ENCODE results near the gene MAP3K13.
"Not testable (repeated sequence)": the region's sequence is repeated elsewhere in the genome, so short reads cannot be mapped to it uniquely, and the experiment has no call there.

The MAP3K13 gene

DNA sequence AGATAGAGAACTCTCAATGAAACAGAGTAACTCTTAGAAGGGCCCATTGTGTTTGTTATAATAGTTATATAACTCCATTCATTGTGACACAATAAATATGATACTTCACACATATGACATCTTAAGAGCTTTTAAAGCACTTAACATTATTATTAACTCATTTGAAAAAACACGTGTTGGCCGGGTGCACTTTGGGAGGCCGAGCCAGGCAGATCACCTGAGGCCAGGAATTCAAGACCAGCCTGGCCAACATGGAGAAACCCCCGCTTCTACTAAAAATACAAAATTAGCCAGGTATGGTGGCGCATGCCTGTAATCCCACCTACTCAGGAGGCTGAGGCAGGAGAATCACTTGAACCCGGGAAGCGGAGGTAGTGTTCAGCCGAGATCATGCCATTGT, 88.5 kb downstream of the MAP3K13 start:
- not testable (repeated sequence) for DNase-seq (ENCODE audit: low spot score)

DNA sequence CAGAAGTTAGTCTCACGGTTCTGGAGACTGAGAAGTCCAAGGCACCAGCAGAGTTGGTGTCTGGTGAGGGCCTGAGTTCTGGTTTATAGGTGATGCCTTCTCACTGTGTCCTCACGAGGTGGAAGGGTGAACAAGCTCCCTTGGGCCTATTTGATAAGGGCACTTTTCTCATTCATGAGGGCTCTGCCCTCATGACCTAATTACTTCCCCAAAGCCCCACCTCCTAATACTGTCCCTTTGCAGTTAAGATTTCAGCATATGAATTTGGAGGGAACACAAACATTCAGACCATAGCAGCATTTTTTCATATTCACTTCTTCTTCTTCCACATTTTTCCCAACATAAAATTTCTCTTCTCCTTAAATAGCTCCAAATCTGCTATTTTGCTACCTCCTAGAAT, 94.4 kb downstream of the MAP3K13 start:
- no peak for DNase-seq (ENCODE audit: low spot score)

GRCh38 chr3:185460309-185460708, 97.4 kb downstream of the MAP3K13 start:
- no peak for DNase-seq (ENCODE audit: low spot score)

GRCh38 chr3:185460719-185461350, 97.9 kb downstream of the MAP3K13 start:
- no peak for DNase-seq (ENCODE audit: low spot score)

DNA sequence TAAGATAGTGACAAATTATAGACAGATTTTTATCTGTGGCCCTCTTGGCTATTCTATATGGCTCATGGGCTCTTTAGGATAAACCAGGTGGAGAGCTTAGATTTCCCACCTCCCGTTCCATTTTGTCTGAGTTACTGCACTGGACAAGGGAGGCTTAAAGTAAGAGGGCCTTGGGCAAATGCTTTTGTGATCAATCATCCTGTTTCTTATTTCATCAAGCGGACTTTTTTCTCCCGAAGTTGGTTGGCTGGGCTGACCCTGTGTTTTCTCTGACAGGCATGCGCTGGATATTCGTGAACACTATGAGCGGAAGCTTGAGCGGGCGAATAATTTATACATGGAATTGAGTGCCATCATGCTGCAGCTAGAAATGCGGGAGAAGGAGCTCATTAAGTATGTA, 102.5 kb downstream of the MAP3K13 start:
- DNase-seq (ENCODE audit: low spot score) = no peak

- DNase-seq (ENCODE audit: low spot score) = not testable (repeated sequence)
Measured at GRCh38 chr3:185466123-185466522, 103.2 kb downstream of the MAP3K13 start.

- DNase-seq (ENCODE audit: low spot score) = no peak
Measured at GRCh38 chr3:185469542-185469941, 106.6 kb downstream of the MAP3K13 start.

DNA sequence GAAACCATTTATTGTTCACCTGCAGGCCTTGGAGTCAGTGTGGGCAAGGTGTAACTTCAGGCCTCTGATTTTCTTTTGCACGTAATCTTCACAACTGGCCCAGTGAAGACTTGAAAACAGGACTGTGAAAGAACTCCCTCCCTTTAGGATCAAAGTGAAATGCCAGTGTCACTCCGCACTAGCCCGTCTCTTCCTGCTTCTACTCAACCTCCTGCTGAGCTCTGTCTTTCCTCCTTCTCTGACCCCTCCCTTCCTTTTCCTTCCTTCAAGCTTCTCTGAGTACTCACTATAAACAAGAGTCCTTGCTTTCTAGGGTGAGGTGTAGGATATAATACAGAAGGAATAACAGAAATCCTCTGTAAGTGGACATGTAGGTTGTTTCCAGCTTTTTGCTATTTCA, 107.4 kb downstream of the MAP3K13 start:
- DNase-seq (ENCODE audit: low spot score) = no peak

GRCh38 chr3:185473290-185473815, 110.4 kb downstream of the MAP3K13 start:
- no peak for DNase-seq (ENCODE audit: low spot score)

- DNase-seq (ENCODE audit: low spot score) = not testable (repeated sequence)
Measured at GRCh38 chr3:185474922-185475321, 112.0 kb downstream of the MAP3K13 start.

DNA sequence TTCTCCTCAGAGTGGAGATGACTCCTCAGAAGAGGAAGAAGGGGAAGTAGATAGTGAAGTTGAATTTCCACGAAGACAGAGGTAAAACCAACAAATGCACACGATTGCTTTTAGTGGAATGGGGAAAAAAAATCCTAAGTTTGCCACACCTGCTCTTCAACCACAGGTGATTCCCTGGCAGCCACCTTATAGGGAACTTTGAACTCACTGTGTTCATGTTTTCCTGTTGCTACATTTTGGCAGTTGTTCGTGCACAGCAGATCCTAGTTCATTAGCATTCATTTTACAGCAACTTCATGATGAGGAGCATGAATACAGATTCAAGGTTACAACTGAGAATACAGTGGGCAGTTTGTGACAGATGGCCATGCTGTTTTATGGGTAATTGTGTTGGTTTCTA, 114.4 kb downstream of the MAP3K13 start:
- no peak for DNase-seq (ENCODE audit: low spot score)

DNA sequence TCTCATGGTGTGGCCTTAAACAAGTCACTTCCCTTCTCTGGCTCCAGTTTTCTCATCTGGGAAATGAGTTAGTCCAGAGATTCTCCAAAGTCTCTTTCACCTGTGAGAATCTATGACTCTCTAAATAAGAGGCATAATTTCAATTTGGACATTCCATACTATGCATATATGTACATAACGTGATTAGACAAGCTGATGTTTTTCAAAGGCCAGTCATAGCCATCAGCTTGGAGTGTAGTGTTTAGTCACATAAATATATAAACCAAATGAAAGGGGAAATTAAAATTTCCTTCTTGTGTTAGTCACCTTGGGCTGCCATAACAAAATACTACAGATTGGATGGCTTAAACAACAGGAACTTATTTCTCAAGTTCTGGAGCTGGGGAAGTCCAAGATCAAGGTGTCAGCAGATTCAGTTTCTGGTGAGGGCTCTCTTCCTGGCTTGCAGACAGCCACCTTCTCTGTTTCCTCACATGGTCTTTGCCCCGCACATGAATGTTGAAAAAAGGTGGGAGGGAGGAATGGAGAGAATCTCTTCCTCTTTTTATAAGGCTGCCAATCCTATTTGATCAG, 116.5 kb downstream of the MAP3K13 start:
- DNase-seq (ENCODE audit: low spot score) = no peak

- DNase-seq (ENCODE audit: low spot score) = no peak
Measured at GRCh38 chr3:185484296-185484695, 121.4 kb downstream of the MAP3K13 start.

GRCh38 chr3:185486394-185486793, 123.5 kb downstream of the MAP3K13 start:
- DNase-seq (ENCODE audit: low spot score) = no peak

DNA sequence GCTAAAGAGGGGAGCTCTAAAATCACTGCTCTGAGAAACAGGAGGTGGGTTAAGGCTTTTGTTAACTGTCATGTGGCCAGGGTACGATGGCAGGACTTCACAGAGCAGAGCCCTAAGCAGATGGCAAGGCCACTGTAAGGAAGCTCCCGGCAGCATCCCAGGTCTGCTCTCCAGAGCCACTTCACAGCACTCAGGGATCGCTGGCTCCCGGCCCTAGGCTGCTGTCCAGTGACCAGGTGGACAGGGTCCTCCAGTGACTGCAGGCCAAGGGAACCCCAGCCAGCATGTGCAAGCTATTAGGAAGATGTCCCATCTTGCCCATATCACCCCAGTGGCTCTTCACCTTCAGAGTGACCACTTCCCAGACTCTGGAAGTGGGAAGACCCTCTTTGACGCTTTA, 125.5 kb downstream of the MAP3K13 start:
- DNase-seq (ENCODE audit: low spot score) = no peak

DNA sequence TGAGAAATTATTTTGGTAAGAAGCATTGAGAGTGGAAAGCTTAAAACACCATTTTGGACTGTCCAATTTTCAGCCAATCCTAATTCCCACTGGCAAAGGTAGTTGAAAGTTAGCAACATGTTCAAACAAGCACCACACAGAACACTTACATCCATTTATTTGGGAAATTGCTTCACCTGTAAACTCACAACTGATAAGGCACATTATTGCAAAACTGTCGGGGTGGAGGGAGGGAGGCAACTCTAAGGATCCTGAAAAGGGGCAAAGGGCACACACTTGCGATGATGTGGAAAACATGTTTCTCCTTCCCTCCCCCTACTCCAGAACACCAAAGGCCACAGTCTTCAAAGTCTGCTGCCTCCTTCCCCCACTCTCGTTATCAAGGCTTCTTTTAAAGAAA, 126.5 kb downstream of the MAP3K13 start:
- DNase-seq (ENCODE audit: low spot score) = no peak

DNA sequence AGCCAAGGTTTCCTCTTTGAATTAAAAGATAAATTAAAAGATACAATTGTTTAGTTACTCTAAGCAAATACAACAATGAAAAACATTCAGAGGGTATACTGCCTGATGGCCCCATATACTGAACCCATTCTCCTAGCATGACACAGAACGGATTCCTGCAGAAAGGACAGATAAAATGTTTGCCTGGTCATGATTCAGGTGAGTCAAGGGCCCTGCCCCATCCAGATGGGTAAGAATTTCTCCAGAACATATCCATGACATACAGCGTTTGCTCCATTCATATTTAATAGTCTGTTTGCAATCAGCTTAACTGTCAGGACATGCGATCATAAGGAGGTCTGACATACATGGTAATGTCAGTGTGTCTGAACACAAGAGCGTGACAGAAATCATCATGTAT, 127.3 kb downstream of the MAP3K13 start:
- no peak for DNase-seq (ENCODE audit: low spot score)

DNA sequence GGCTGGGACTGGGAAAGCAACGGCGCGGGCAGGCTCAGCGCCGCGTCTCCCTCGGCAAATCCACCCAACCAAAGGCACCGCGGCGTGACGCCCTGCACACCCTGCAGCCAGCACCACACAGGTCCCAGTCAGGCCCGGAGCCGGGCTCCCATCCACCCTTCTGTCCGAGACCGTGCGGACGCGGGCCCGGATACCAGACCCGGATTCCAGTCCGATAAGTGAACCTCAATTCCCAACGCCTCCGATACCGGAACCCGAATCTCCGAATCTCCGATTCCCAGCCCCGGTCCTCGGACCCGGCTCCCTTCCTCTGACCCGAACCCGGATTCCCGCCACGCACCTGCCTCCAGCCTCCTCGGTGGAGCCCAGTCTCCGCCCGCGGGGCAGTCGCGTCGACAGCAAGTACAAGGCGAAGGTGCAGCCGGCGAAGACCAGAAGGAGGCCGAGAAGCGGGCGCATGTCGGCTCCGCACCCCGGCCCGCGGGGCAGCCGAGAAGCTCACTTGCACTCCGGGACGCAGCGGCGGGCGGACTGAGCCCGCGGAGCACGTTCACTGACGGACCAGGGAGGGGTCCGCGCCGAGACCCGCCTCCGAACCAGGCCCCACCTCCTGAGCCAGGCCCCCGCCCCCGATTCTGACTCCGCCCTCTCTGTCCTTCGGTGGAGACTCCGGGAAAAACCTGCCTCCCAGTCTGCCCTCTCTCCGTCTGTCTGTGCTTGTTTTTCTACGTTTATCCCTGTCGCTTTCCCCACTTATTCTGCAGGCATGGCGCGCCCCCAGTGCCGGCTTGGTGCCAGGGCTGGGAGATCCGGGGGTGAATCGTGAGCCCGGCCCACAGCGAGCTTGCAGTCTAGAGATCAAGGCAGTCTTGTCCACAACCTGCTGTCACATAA, 135.8 kb downstream of the MAP3K13 start, which contains the start of gene TMEM41A:
Gene TMEM41A (minus strand): TSS at position 533 of the 894 bp plus-strand sequence. CDS start 74 bp downstream, at position 459.
- DNase-seq (ENCODE audit: low spot score) = peak; percentile 96

GRCh38 chr3:185502987-185503386, 140.1 kb downstream of the MAP3K13 start:
- no peak for DNase-seq (ENCODE audit: low spot score)

- no peak for DNase-seq (ENCODE audit: low spot score)
Measured at GRCh38 chr3:185503521-185503920, 140.6 kb downstream of the MAP3K13 start.

DNA sequence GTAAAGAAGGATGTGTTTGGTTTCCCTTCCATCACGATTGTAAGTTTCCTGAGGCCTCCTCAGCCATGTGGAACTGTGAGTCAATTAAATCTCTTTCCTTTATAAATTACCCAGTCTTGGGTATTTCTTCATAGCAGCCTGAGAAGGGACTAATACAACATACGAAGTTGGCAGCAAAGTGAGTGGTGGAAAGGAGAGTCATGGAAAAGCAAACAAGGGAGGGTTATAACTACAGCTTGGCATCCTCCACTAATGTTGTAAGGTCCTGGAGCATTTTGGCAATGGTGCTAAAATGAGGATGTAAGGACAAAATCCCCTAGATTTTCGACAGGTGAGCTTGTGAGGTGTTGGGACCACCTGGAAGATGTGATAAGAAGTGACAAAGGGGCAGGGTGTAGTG, 141.7 kb downstream of the MAP3K13 start:
- no peak for DNase-seq (ENCODE audit: low spot score)

DNA sequence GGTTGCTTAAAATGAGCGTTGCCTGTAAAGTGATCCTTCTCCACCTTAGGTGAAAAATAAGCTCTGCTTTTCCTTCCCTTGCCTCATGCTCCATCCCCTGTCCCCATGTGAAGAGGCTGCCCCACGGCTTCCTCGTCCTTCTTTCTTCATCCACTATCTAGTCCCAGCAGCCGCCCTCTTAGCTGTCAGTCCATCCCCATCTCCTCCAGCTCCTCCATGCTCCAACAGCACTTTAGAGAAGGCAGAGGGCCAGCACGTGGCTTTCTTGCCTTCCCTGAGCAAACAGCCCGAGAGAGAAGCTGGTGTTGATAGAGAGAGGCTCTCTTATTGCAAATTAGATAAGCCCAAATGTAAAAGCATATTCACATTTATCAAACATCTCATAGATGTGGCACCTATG, 144.9 kb downstream of the MAP3K13 start:
- DNase-seq (ENCODE audit: low spot score) = no peak

Data from left forelimb (tissue), 1 donor.